Osteoblast (primary cell): ENCODE results near the gene TCOF1. TPM values are rescaled to one million over a fixed set of nuclear protein-coding genes. Genes with fewer than 3 reads are reported as not detected.

Experiments used
- DNase-seq: peaks from one replicate; pipeline ENCODE4 v3.0.0; 2011; ENCODE audit warnings: low spot score, mixed read lengths; ENCODE audit not compliant: insufficient read length; ENCODE audit errors: missing footprints
- H2AFZ ChIP-seq: 2 replicates; pipeline ENCODE4 v1.6.0; 2011; ENCODE audit warnings: mild to moderate bottlenecking, low read length
- H3K27ac ChIP-seq: 2 replicates; pipeline ENCODE4 v1.5.1; 2011; ENCODE audit warnings: mild to moderate bottlenecking, low read depth, low read length, moderate library complexity
- H3K27me3 ChIP-seq: 2 replicates; pipeline ENCODE4 v1.6.0; 2012; ENCODE audit warnings: mild to moderate bottlenecking, control low read depth, inconsistent platforms, low read length, moderate library complexity; ENCODE audit not compliant: insufficient read depth
- H3K36me3 ChIP-seq: 2 replicates; pipeline ENCODE4 v1.5.1; 2011; ENCODE audit warnings: mild to moderate bottlenecking, low read length, control low read depth, moderate library complexity; ENCODE audit not compliant: insufficient read depth
- H3K4me1 ChIP-seq: 2 replicates; pipeline ENCODE4 v1.5.1; 2011; ENCODE audit warnings: mild to moderate bottlenecking, low read length, control low read depth, moderate library complexity; ENCODE audit not compliant: insufficient read depth
- H3K4me2 ChIP-seq: 2 replicates; pipeline ENCODE4 v1.6.0; 2011; ENCODE audit warnings: mild to moderate bottlenecking, low read length; ENCODE audit not compliant: insufficient read depth
- H3K4me3 ChIP-seq: fragments of 200-600 bp; sonication (generic); 3 replicates; pipeline ENCODE4 v1.5.1; 2012; ENCODE audit warnings: mild to moderate bottlenecking, low read length, inconsistent platforms; ENCODE audit not compliant: insufficient read depth
- H3K79me2 ChIP-seq: 2 replicates; pipeline ENCODE4 v1.6.0; 2012; ENCODE audit warnings: mild to moderate bottlenecking, low read length, control low read depth, inconsistent platforms; ENCODE audit not compliant: insufficient read depth
- H3K9me3 ChIP-seq: 2 replicates; pipeline ENCODE4 v1.5.1; 2011; ENCODE audit warnings: low read depth, low read length, control low read depth
- H4K20me1 ChIP-seq: 2 replicates; pipeline ENCODE4 v1.6.0; 2012; ENCODE audit warnings: mild to moderate bottlenecking, low read length, control low read depth; ENCODE audit not compliant: insufficient read depth
- CTCF ChIP-seq: IDR thresholded peaks from 2 replicates; pipeline ENCODE4 v1.5.1; 2011; ENCODE audit warnings: mild to moderate bottlenecking, low read depth, low read length, moderate library complexity; ENCODE audit errors: extremely low read depth
- total RNA-seq: library from RNA; depleted of rRNA; stranded (reverse); fragments of >200 nt; gene quantifications from 2 replicates; pipeline ENCODE4 v1.2.3, GENCODE V29; 2012

Gene TCOF1
- total RNA-seq, 1 donor = 12.3 TPM

GRCh38 chr5:150353032-150353675, 4.3 kb upstream of the TCOF1 start:
- no peak for DNase-seq
- TF ChIP-seq CTCF = no peak
- Histone ChIP-seq H3K27ac (no peak overlapping the region), H3K79me2 (peaks cover 7% of the 10 kb centered on the region), H3K36me3 (no peaks in the 10 kb centered on the region), H3K4me2 (no peak overlapping the region), H3K27me3 (no peaks in the 10 kb centered on the region), H3K9me3 (no peaks in the 10 kb centered on the region), H3K4me1 (peaks cover 13% of the 10 kb centered on the region), H3K4me3 (no peak overlapping the region), H2AFZ (no peak overlapping the region), H4K20me1 (no peaks in the 10 kb centered on the region)

GRCh38 chr5:150355791-150356190, 1.7 kb upstream of the TCOF1 start:
- Histone ChIP-seq H3K4me1 (peaks cover 9% of the 10 kb centered on the region), H2AFZ (no peak overlapping the region), H3K4me2 (no peak overlapping the region), H4K20me1 (peaks cover 2% of the 10 kb centered on the region), H3K36me3 (peaks cover 7% of the 10 kb centered on the region), H3K27ac (no peak overlapping the region), H3K79me2 (peaks cover 29% of the 10 kb centered on the region), H3K4me3 (no peak overlapping the region), H3K9me3 (no peaks in the 10 kb centered on the region), H3K27me3 (no peaks in the 10 kb centered on the region)
- DNase-seq = no peak
- no peak for TF ChIP-seq CTCF

GRCh38 chr5:150356575-150357294, 762 bp upstream of the TCOF1 start:
- peak overlapping the region; percentile 94 for H3K4me3 ChIP-seq
- no peaks in the 10 kb centered on the region for H3K27me3 ChIP-seq
- peak overlapping the region; percentile 99 for H2AFZ ChIP-seq
- peaks cover 37% of the 10 kb centered on the region for H3K79me2 ChIP-seq
- peak overlapping the region; percentile 95 for H3K4me2 ChIP-seq
- H4K20me1 ChIP-seq = peaks cover 2% of the 10 kb centered on the region
- H3K36me3 ChIP-seq = peaks cover 16% of the 10 kb centered on the region
- H3K27ac ChIP-seq = peak overlapping the region; percentile 61
- no peak for TF ChIP-seq CTCF
- H3K9me3 ChIP-seq = no peaks in the 10 kb centered on the region
- peaks cover 9% of the 10 kb centered on the region for H3K4me1 ChIP-seq
- no peak for DNase-seq
